Heart left ventricle (tissue), 16 donors: ENCODE data around the gene SH3TC1. TPM values are rescaled to one million over a fixed set of nuclear protein-coding genes. Genes with fewer than 3 reads are reported as not detected.

Experiments used
- ATAC-seq, 4 donors: fragments of 200-7000 bp; cut with Tn5 transposase; one replicate each; pipeline ENCODE4 v1.9.1; 2020 to 2022; ENCODE audit warnings: moderate library complexity in 4 of 4, mild to moderate bottlenecking in 3 of 4, moderate number of reproducible peaks in 1 of 4
- DNase-seq, 5 donors: peaks; one replicate each; pipeline ENCODE4 v3.0.0-alpha.2; 2020
- H3K27ac ChIP-seq, 12 donors: fragments of 200-600 bp; sonication (generic) in 4 of 12; one replicate each; pipeline versions ENCODE4 v1.5.0 to v1.8.0; 2016 to 2022; ENCODE audit warnings: mild to moderate bottlenecking in 2 of 12
- H3K27me3 ChIP-seq, 9 donors: fragments of 200-600 bp; sonication (generic) in 2 of 9; one replicate each; pipeline versions ENCODE4 v1.5.1 to v1.8.0; 2016 to 2022; ENCODE audit warnings: mild to moderate bottlenecking in 3 of 9
- H3K36me3 ChIP-seq, 9 donors: fragments of 200-600 bp; sonication (generic) in 2 of 9; one replicate each; pipeline versions ENCODE4 v1.5.0 to v1.8.0; 2018 to 2022; ENCODE audit warnings: mild to moderate bottlenecking in 2 of 9
- H3K4me1 ChIP-seq, 12 donors: fragments of 200-600 bp; sonication (generic) in 4 of 12; one replicate each; pipeline versions ENCODE4 v1.5.0 to v1.8.0; 2016 to 2022; ENCODE audit warnings: mild to moderate bottlenecking in 3 of 12
- H3K4me3 ChIP-seq, 12 donors: fragments of 200-600 bp; sonication (generic) in 4 of 12; one replicate each; pipeline versions ENCODE4 v1.5.0 to v1.8.0; 2017 to 2022; ENCODE audit warnings: mild to moderate bottlenecking in 9 of 12, moderate library complexity in 4 of 12
- H3K9me3 ChIP-seq, 12 donors: fragments of 200-600 bp; sonication (generic) in 4 of 12; one replicate each; pipeline versions ENCODE4 v1.5.0 to v1.8.0; 2016 to 2022; ENCODE audit warnings: mild to moderate bottlenecking in 1 of 12
- POLR2A ChIP-seq, 2 donors: fragments of 450-650 bp; IDR thresholded peaks; one replicate each; pipeline ENCODE4 v1.6.1; 2017; ENCODE audit warnings: antibody characterized with exemption in 2 of 2, mild to moderate bottlenecking in 2 of 2, moderate library complexity in 2 of 2
- WGBS, 4 donors: extraction: QIAGEN DNeasy Blood & Tissue Kit in 2 of 4; methylation state at CpG; one replicate each; pipeline versions ENCODE4 v1.1.5 to v1.1.7; 2013 to 2018; 5-methylcytosine and 5-hydroxymethylcytosine counted together
- intact Hi-C, 10 donors: fragments of 100-400 bp; cut with DNase I; formaldehyde crosslinking; loops; one replicate each; pipeline versions ENCODE4 v1.11.1 to v1.14.2; 2022
- polyA plus RNA-seq, 2 donors: library from polyadenylated mRNA; stranded (reverse); fragments of 200-250 nt; gene quantifications; one replicate each; pipeline ENCODE4 v1.2.3, GENCODE V29; 2013
- total RNA-seq, 9 donors: library from RNA; depleted of rRNA in 2 of 9; stranded (reverse); fragments of >200 nt in 2 of 9; fragmentation: NEBNext Ultra II Directional in 3 of 9; extraction: Animal tissue kit (Norgen Biotek cat#: 25700) in 3 of 9; gene quantifications; one replicate each; pipeline versions ENCODE4 v1.1.0 to v1.2.4, GENCODE V29; 2016 to 2023
- TF ChIP-seq, protein P1 (sequence below), 12 donors: fragments of 200-600 bp; sonication (generic) in 4 of 12; IDR thresholded peaks; one replicate each; pipeline versions ENCODE4 v1.5.0 to v1.8.0; 2018 to 2022; ENCODE audit warnings: antibody characterized with exemption in 12 of 12, mild to moderate bottlenecking in 5 of 12
- donor health status: ischemic (EF 13 %, LVEDD 7.1; RV severe dilation, severe dysfunction).
- donor health status: healthy with polysubstance abuse.
- donor health status: DM: no; HTN: yes; CAD: no.
- donor health status: DM: no; HTN: no; CAD: no.
- donor health status: ischemic (EF 25% LVEDD 6.9; RV normal size, moderate dysfunction).
- donor health status: ischemic (EF 25% LVEDD 5.7; RV mildly dilated, moderate dysfunction).
- donor health status: healthy.
- donor health status: DM: yes; HTN: yes; CAD: no.
- donor health status: ischemic (EF 35%, LVEDD 5.7; RV mildly dilated, moderate dysfunction).
- donor health status: nonischemic (EF 11% LVEDD 7.7; RV severe dilation, severe dysfunction).
- donor health status: DM: yes; HTN: yes; CAD: no.
- donor health status: PGD.
- donor health status: ischemic (EF 29% LVEDD 5.4; RV normal size, mild dysfunction).
- donor health status: nonischemic (EF 23%, LVEDD 6.1; RV moderate dilation, normal function).

SH3TC1 gene
- total and polyA plus RNA-seq, 11 donors = 5.8 to 45.9 (median 10.9) TPM

DNA sequence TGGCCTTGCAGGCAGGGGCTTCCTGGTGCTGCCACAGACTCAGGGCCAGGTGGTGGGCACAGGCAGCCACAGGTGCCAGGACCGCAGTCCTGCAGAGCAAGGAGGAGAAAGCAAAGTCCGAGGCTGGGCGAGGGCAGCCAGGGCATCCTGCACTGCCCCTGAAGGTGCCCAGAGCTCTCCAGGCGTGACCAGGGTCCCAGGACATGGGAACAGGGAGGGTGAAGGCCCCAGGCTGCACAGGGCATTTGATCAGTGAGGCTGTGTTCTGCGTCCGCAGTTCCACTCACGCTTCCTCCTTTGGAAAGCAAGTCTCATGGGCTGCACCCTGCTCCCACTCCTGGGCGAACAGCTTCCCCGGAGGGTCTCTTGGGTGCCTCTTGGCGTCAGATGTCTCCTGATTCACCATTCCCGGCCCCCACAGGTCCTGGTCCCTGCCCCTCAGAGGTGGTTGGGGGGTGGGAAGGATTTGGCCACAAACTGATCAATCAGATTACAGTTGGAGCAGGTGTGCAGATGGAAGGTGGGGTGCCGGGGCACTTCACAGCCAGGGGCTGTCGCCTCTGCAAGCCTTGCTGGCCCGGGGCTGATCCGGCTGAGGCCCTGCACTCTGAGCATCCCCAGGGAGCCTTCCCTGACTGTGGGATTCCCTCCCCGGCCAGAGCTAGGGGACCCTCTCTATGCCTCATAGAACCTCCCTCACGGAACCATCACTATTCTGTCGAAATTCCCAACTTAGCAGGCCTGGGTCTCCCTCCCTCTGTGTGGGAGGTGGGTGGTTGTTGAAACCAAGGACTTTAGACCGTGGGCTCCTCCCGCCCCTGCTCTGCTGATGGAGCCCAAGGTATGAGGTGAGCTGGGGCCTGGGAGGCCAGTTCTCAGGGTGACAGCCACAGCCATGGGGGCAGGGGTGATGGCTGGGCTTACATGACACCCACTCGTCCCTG, 3.3 kb downstream of the SH3TC1 start:
- no peaks in the 10 kb centered on the region for H3K27me3 ChIP-seq
- H3K4me3 ChIP-seq = peak overlapping the region in 5 of 12 donors; percentile 4 to 71 (median 58)
- intact Hi-C loops = no loop called here
- peaks cover 0 to 19% (median 0%) of the 10 kb centered on the region in 9 donors for H3K36me3 ChIP-seq
- DNase-seq = no peak
- no peak for ATAC-seq
- TF ChIP-seq, protein P1, sequence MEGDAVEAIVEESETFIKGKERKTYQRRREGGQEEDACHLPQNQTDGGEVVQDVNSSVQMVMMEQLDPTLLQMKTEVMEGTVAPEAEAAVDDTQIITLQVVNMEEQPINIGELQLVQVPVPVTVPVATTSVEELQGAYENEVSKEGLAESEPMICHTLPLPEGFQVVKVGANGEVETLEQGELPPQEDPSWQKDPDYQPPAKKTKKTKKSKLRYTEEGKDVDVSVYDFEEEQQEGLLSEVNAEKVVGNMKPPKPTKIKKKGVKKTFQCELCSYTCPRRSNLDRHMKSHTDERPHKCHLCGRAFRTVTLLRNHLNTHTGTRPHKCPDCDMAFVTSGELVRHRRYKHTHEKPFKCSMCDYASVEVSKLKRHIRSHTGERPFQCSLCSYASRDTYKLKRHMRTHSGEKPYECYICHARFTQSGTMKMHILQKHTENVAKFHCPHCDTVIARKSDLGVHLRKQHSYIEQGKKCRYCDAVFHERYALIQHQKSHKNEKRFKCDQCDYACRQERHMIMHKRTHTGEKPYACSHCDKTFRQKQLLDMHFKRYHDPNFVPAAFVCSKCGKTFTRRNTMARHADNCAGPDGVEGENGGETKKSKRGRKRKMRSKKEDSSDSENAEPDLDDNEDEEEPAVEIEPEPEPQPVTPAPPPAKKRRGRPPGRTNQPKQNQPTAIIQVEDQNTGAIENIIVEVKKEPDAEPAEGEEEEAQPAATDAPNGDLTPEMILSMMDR (IDR thresholded peaks at IDR 0.05) = no peak
- no peak for TF ChIP-seq POLR2A (IDR thresholded peaks at IDR 0.05)
- H3K4me1 ChIP-seq = peaks cover 0 to 82% (median 34%) of the 10 kb centered on the region in 12 donors
- H3K9me3 ChIP-seq = no peaks in the 10 kb centered on the region
- no peak overlapping the region for H3K27ac ChIP-seq
- WGBS, 4 donors = 77 to 91% (median 86%) methylated on average over 12 to 21 of the region's 21 CpGs

DNA sequence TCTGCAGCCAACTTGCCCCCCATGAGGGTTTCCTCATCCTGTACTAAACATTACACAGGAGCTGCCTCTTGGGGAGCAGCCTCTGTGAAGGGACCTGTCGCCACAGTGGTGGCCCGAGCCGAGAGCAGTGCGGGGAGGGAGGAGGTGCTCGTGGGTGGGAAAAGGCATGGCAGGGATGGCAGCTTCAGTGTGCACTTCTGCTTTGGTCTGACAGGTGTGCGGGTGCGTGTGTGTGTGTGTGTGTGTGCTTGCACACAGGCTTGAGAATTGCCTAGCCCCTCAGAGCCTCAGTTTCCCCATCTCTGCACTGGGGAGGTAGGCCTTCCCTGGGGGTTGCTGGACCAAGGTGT, 3.9 kb downstream of the SH3TC1 start:
- intact Hi-C loops = no loop called here
- no peak for TF ChIP-seq POLR2A (IDR thresholded peaks at IDR 0.05)
- TF ChIP-seq, protein P1 (IDR thresholded peaks at IDR 0.05) = no peak
- Histone ChIP-seq H3K4me3 (no peak overlapping the region), H3K27me3 (no peaks in the 10 kb centered on the region), H3K9me3 (no peaks in the 10 kb centered on the region), H3K27ac (no peak overlapping the region), H3K36me3 (peaks cover 0 to 23% (median 0%) of the 10 kb centered on the region in 9 donors), H3K4me1 (peaks cover 0 to 80% (median 33%) of the 10 kb centered on the region in 12 donors)
- no peak for DNase-seq
- 83 to 94% (median 89%) methylated on average over 7 of the region's 7 CpGs for WGBS, 4 donors
- ATAC-seq = no peak

DNA sequence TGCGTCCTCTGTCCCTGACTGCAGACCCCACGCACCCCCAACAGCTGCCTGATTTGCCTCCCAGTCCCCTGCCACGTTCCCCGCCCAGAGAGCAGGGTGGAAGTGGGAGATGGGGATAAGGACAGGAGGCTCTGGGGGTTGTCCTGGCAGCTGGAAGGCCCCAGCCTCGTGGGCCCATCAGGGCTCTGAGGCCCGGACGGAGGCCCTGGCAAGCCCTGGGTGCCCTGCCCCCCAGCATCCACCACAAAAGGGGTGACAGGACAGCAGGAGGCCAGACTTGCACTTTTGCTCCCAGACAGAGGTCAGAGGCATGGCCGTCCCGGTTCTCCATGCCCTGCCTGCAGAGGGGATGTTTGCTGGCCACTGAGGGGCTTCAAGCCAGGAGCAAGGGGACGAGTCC, 4.7 kb downstream of the SH3TC1 start:
- Histone ChIP-seq H3K4me3 (no peak overlapping the region), H3K36me3 (peaks cover 0 to 31% (median 0%) of the 10 kb centered on the region in 9 donors), H3K27ac (no peak overlapping the region), H3K27me3 (no peaks in the 10 kb centered on the region), H3K4me1 (peaks cover 0 to 72% (median 25%) of the 10 kb centered on the region in 12 donors), H3K9me3 (no peaks in the 10 kb centered on the region)
- no peak for ATAC-seq
- 81 to 93% (median 89%) methylated on average over 6 to 10 of the region's 10 CpGs for WGBS, 4 donors
- intact Hi-C loops = no loop called here
- DNase-seq = no peak
- no peak for TF ChIP-seq POLR2A (IDR thresholded peaks at IDR 0.05)
- TF ChIP-seq, protein P1 (IDR thresholded peaks at IDR 0.05) = no peak

DNA sequence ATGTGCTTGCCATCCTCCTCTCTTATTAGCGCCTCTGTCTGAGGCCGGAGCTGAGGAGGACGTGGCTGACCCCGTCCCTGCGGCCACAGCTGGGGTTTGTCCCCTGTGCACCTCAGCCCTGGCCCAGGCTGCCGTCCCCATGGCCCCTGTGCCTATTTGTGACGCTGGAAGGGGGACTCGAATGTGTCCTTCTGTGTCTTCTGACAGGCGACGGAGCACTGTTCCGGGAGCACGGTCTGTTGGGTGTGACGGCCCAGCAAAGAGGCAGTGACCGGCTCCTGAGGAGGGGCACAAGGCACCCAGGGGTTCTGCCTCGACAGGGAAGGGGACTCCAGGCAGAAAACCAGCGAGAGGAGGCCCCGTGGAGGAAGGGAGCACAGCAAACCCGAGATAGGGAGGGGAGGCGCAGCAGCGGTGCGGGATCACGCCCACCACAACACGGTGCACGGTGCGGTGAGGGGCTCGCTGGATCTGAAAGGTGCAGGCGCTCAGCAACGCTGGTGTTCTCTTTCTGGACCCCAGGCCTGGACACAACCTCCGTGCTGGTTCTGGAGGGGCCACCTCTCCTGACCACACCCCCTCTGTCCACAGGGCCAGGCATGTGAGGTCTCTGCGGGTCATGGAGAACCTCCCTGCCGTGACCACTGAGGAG, 5.6 kb downstream of the SH3TC1 start:
- Histone ChIP-seq H3K27me3 (no peaks in the 10 kb centered on the region), H3K9me3 (no peaks in the 10 kb centered on the region), H3K4me3 (no peak overlapping the region), H3K36me3 (peaks cover 0 to 40% (median 0%) of the 10 kb centered on the region in 9 donors), H3K4me1 (peaks cover 0 to 70% (median 17%) of the 10 kb centered on the region in 12 donors), H3K27ac (no peak overlapping the region)
- ATAC-seq = no peak
- TF ChIP-seq, protein P1 (IDR thresholded peaks at IDR 0.05) = no peak
- TF ChIP-seq POLR2A (IDR thresholded peaks at IDR 0.05) = no peak
- no peak for DNase-seq
- 90 to 95% (median 94%) methylated on average over 25 to 31 of the region's 31 CpGs for WGBS, 4 donors
- intact Hi-C loops = no loop called here
